ENCODE data around the gene LSG1. TPM values are rescaled to one million over a fixed set of nuclear protein-coding genes. Genes with fewer than 3 reads are reported as not detected.

Gene LSG1
- total RNA-seq, 1 experiment from 2014 or later: 39.7 TPM

DNA sequence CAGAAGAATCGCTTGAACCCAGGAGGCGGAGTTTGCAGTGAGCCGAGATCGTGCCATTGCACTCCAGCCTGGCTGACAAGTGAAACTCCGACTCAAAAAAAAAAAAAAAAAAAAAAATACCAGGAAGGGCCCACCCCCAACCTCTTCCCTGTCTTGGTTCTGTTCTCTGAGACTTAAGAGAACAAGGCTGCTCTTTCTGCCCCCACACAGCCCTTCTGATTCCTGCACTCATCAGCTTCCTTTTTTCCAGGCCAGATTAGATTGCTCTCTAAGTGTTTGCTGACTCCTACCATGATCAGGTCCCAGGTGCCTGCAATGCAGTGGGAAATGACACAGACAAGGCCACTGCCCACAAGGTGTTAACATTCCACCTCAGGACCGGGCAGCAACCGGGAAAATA lies 51.8 kb downstream of the LSG1 start:
- Histone ChIP-seq H3K4me1 (ENCODE audit: control insufficient read depth in 1 of 2, insufficient read depth in 2 of 2, low read length in 2 of 2) (no peaks in the 10 kb centered on the region), H3K9me3 (ENCODE audit: control insufficient read depth in 1 of 2, insufficient read depth in 1 of 2, low read depth in 1 of 2, low read length in 2 of 2) (no peaks in the 10 kb centered on the region), H3K36me3 (ENCODE audit: control insufficient read depth in 1 of 2, insufficient read depth in 2 of 2, low read length in 2 of 2) (no peaks in the 10 kb centered on the region), H3K79me2 (ENCODE audit: insufficient read depth, low read length) (no peaks in the 10 kb centered on the region), H3K9ac (ENCODE audit: low read length) (no peak overlapping the region), H3K27ac (ENCODE audit: low read depth, low read length) (no peak overlapping the region), H2AFZ (ENCODE audit: low read depth, low read length, poor library complexity, severe bottlenecking) (no peak overlapping the region), H4K20me1 (ENCODE audit: insufficient read depth) (no peaks in the 10 kb centered on the region), H3K27me3 (ENCODE audit: insufficient read depth, low read length) (no peaks in the 10 kb centered on the region), H3K4me2 (ENCODE audit: low read length) (no peak overlapping the region), H3K9me2 (ENCODE audit: insufficient read depth) (no peaks in the 10 kb centered on the region), H3K4me3 (replicated peaks in 1 of 2; ENCODE audit: low read depth in 1 of 2, low read length in 2 of 2) (no peak overlapping the region)
- DNase-seq (ENCODE audit: low read depth, low spot score): no peak
- TF ChIP-seq ZFX (IDR thresholded peaks at IDR 0.05) (no peak), SRF (IDR thresholded peaks at IDR 0.05; ENCODE audit: low read depth) (no peak)
- no peak for ATAC-seq
- ChIA-PET RAD21 (ENCODE audit: low non-redundant PET in 1 of 2, low total read pairs in 2 of 2, uncharacterized antibody in 2 of 2, unreplicated experiment in 2 of 2) (no interaction called here), CTCF (no interaction called here), POLR2A (no interaction called here)
- intact Hi-C loops (cut with micrococcal nuclease): no loop called here
- BruUV-seq (replicated peaks): no TSS peak

DNA sequence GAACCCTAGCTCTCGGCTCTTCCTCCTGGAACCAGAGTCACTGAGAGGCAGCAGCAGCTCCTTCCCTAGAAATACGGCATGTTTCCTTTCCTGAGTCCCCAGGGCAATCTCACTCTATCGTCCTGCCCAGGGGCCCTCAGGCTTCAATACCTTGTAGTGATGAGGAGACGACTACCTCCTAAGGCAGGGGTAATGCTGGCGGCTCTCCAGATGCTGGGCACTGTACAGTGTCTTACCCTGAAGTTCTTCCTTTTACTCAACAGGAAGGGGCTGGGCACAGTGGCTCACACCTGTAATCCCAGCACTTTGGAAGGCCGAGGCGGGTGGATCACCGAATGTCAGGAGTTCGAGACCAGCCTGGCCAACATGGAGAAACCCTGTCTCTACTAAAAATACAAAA lies 52.2 kb downstream of the LSG1 start:
- Histone ChIP-seq H3K27me3 (ENCODE audit: insufficient read depth, low read length) (no peaks in the 10 kb centered on the region), H3K9me2 (ENCODE audit: insufficient read depth) (no peaks in the 10 kb centered on the region), H3K27ac (ENCODE audit: low read depth, low read length) (no peak overlapping the region), H3K79me2 (ENCODE audit: insufficient read depth, low read length) (no peaks in the 10 kb centered on the region), H3K9ac (ENCODE audit: low read length) (no peak overlapping the region), H3K9me3 (ENCODE audit: control insufficient read depth in 1 of 2, insufficient read depth in 1 of 2, low read depth in 1 of 2, low read length in 2 of 2) (no peaks in the 10 kb centered on the region), H3K36me3 (ENCODE audit: control insufficient read depth in 1 of 2, insufficient read depth in 2 of 2, low read length in 2 of 2) (no peaks in the 10 kb centered on the region), H2AFZ (ENCODE audit: low read depth, low read length, poor library complexity, severe bottlenecking) (no peak overlapping the region), H4K20me1 (ENCODE audit: insufficient read depth) (no peaks in the 10 kb centered on the region), H3K4me3 (replicated peaks in 1 of 2; ENCODE audit: low read depth in 1 of 2, low read length in 2 of 2) (no peak overlapping the region), H3K4me1 (ENCODE audit: control insufficient read depth in 1 of 2, insufficient read depth in 2 of 2, low read length in 2 of 2) (no peaks in the 10 kb centered on the region), H3K4me2 (ENCODE audit: low read length) (no peak overlapping the region)
- TF ChIP-seq SP1 (IDR thresholded peaks at IDR 0.05; ENCODE audit: low read depth) (no peak), POLR2A (IDR thresholded peaks at IDR 0.05; ENCODE audit: borderline replicate concordance, extremely low read depth, insufficient read depth, insufficient read length) (no peak), RAD21 (IDR thresholded peaks at IDR 0.05; ENCODE audit: low read depth) (no peak), TCF7L2 (IDR thresholded peaks at IDR 0.05; ENCODE audit: borderline replicate concordance, extremely low read depth, insufficient read depth, insufficient read length) (no peak), SIN3A (IDR thresholded peaks at IDR 0.05; ENCODE audit: low read depth) (no peak)
- TF ChIP-seq, protein P1, sequence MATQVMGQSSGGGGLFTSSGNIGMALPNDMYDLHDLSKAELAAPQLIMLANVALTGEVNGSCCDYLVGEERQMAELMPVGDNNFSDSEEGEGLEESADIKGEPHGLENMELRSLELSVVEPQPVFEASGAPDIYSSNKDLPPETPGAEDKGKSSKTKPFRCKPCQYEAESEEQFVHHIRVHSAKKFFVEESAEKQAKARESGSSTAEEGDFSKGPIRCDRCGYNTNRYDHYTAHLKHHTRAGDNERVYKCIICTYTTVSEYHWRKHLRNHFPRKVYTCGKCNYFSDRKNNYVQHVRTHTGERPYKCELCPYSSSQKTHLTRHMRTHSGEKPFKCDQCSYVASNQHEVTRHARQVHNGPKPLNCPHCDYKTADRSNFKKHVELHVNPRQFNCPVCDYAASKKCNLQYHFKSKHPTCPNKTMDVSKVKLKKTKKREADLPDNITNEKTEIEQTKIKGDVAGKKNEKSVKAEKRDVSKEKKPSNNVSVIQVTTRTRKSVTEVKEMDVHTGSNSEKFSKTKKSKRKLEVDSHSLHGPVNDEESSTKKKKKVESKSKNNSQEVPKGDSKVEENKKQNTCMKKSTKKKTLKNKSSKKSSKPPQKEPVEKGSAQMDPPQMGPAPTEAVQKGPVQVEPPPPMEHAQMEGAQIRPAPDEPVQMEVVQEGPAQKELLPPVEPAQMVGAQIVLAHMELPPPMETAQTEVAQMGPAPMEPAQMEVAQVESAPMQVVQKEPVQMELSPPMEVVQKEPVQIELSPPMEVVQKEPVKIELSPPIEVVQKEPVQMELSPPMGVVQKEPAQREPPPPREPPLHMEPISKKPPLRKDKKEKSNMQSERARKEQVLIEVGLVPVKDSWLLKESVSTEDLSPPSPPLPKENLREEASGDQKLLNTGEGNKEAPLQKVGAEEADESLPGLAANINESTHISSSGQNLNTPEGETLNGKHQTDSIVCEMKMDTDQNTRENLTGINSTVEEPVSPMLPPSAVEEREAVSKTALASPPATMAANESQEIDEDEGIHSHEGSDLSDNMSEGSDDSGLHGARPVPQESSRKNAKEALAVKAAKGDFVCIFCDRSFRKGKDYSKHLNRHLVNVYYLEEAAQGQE (IDR thresholded peaks at IDR 0.05; ENCODE audit: low read depth): no peak
- ChIA-PET POLR2A (no interaction called here), CTCF (no interaction called here), RAD21 (ENCODE audit: low non-redundant PET in 1 of 2, low total read pairs in 2 of 2, uncharacterized antibody in 2 of 2, unreplicated experiment in 2 of 2) (no interaction called here)
- intact Hi-C loops (cut with micrococcal nuclease): no loop called here
- DNase-seq (ENCODE audit: low read depth, low spot score) (no peak), ATAC-seq (no peak)
- BruUV-seq (replicated peaks): no TSS peak

All from HCT116 (cell line).